SH-SY5Y (cell line): ENCODE measurements around the gene EPYC.

Experiments used
- GATA2 ChIP-seq: IDR thresholded peaks from 2 replicates; pipeline ENCODE4 v1.6.1; 2011; ENCODE audit warnings: mild to moderate bottlenecking, low read depth, low read length
- GATA3 ChIP-seq: IDR thresholded peaks from 2 replicates; pipeline ENCODE4 v1.6.1; 2011; ENCODE audit warnings: low read depth, mild to moderate bottlenecking, low read length, moderate library complexity

GRCh38 chr12:91023326-91024004 lies 18.7 kb upstream of the EPYC start:
- TF ChIP-seq GATA2 (no peak), GATA3 (no peak)
